NCI-H82 treated with DMSO at 0.1 percent for 48 hours (cell line): ENCODE results near the gene PAK1.
"Not testable (repeated sequence)": the region's sequence is repeated elsewhere in the genome, so short reads cannot be mapped to it uniquely, and the experiment has no call there.

Source experiments
- DNase-seq: peaks from one replicate; lab custom pipeline; 2025; ENCODE audit not compliant: unreplicated experiment; lab: John Stamatoyannopoulos, UW

PAK1 gene

DNA sequence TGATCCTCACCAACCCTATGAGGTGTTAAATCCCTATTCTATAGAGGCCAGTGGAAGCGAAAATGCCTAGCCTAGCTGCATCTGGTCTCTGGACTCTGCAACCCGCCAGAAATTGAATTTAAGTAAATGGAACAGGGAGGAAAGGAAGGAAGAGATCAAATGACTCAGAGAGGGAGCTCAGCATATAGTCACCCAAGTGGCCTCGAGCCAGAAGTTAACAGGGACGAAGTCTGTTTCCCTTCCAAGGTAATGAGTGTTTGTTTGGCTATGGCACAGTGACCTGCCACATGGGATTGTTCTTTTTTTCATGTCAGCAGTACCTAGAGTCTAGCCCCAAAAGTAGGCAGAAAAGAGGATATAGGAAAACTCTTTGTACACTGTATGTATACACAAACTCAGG lies 66.3 kb downstream of the PAK1 start:
- DNase-seq, result no peak

GRCh38 chr11:77406396-77406795 lies 67.5 kb downstream of the PAK1 start:
- no peak for DNase-seq

- DNase-seq, result no peak
Observed at GRCh38 chr11:77403211-77403610, 70.7 kb downstream of the PAK1 start.

GRCh38 chr11:77402218-77402556 lies 71.7 kb downstream of the PAK1 start:
- DNase-seq, result no peak

- DNase-seq, result no peak
Observed at GRCh38 chr11:77401486-77402217, 72.2 kb downstream of the PAK1 start.

GRCh38 chr11:77400775-77401449 lies 73.0 kb downstream of the PAK1 start:
- DNase-seq, result no peak

DNA sequence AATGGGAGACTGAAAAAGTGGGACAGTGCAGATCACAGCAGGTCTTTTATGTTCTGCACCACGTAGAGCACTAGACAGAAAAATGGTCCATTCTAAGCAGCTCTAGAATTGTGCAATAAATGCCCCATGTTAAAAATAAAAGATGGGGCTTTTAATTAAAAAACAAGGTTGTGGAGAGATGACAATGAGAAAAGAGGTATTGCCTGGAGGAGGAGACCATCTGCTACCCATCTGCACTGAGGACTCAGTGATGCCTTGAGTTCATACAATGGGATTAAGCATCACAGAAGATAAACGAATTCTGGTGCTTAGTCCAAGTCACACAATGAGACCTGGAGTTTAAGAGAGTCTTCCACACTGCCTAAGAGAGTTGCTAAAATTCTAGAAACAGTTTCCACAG lies 73.6 kb downstream of the PAK1 start:
- peak; percentile 80 for DNase-seq

- no peak for DNase-seq
Observed at GRCh38 chr11:77397631-77398030, 76.3 kb downstream of the PAK1 start.

GRCh38 chr11:77396911-77397310 lies 77.0 kb downstream of the PAK1 start:
- no peak for DNase-seq

DNA sequence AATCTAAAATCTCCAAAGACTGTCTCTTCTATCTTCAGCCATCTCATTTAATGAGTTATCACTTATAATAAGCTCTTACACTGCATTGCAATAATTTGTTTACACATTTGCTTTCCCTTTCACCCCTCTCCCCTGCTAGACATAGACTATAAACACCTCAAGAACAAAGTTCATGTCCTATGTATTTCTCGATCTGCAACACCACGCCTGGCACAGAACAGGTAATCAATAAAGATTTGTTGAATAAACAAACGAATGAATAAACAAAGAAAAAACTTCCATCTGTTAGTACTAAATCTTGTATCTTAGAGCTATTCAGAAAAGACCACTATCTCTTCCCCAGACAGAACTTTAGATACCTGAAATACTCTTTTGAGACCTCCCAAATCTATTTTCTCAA lies 77.6 kb downstream of the PAK1 start:
- DNase-seq, result no peak

- no peak for DNase-seq
Observed at GRCh38 chr11:77395460-77396173, 78.3 kb downstream of the PAK1 start.

- DNase-seq, result no peak
Observed at GRCh38 chr11:77392842-77393241, 81.1 kb downstream of the PAK1 start.

DNA sequence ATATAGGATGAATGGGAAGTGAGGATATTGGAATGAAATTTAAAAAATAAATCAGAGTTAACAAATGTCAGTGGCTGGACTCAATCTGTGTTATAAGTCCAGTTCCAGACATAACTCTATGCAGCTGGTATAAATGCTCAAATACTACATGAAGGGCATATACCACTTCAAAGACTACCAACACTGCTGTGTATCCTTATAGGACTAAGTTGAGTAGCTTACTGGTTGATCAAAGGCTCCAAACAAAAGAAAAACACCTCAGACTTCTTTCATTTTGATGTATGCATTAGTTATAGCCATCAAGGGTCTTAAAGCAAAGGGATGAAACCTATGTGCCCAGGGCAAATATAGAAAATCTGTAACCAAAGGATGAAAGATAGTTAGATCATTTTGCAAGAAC lies 86.2 kb downstream of the PAK1 start:
- no peak for DNase-seq

- DNase-seq, result no peak
Observed at GRCh38 chr11:77386178-77386577, 87.7 kb downstream of the PAK1 start.

DNA sequence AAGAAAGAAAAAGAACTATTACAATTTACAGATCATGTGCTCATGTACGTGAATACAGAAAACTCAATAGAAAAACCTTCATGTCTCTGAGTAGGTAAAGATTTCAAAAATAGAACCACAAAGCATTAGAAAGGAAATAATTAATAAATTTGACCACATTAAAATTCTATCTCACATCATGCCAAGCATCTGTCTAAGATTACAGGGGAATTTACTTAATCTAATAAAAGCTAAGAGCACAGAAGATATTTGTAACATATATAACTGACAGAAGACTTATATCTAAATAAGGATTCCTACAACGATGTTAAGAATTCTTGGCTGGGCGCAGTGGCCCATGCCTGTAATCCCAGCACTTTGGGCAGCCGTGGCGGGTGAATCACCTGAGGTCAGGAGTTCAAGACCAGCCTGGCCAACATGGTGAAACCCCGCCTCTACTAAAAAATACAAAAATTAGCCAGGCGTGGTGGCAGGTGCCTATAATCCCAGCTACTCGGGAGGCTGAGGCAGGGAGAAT lies 88.6 kb downstream of the PAK1 start:
- DNase-seq, result not testable (repeated sequence)

- no peak for DNase-seq
Observed at GRCh38 chr11:77384571-77384970, 89.3 kb downstream of the PAK1 start.

- DNase-seq, result not testable (repeated sequence)
Observed at GRCh38 chr11:77383349-77383748, 90.5 kb downstream of the PAK1 start.

- peak; percentile 54 for DNase-seq
Observed at GRCh38 chr11:77381729-77382665, 91.9 kb downstream of the PAK1 start.

GRCh38 chr11:77379934-77380333 lies 94.0 kb downstream of the PAK1 start:
- no peak for DNase-seq

- DNase-seq, result no peak
Observed at GRCh38 chr11:77379253-77379652, 94.6 kb downstream of the PAK1 start.

GRCh38 chr11:77377734-77378133 lies 96.2 kb downstream of the PAK1 start:
- no peak for DNase-seq
